ENCODE measurements around the gene TBX3.
A peak's percentile ranks its signal among the peaks of the same experiment; 100 is the strongest.

TBX3 gene

DNA sequence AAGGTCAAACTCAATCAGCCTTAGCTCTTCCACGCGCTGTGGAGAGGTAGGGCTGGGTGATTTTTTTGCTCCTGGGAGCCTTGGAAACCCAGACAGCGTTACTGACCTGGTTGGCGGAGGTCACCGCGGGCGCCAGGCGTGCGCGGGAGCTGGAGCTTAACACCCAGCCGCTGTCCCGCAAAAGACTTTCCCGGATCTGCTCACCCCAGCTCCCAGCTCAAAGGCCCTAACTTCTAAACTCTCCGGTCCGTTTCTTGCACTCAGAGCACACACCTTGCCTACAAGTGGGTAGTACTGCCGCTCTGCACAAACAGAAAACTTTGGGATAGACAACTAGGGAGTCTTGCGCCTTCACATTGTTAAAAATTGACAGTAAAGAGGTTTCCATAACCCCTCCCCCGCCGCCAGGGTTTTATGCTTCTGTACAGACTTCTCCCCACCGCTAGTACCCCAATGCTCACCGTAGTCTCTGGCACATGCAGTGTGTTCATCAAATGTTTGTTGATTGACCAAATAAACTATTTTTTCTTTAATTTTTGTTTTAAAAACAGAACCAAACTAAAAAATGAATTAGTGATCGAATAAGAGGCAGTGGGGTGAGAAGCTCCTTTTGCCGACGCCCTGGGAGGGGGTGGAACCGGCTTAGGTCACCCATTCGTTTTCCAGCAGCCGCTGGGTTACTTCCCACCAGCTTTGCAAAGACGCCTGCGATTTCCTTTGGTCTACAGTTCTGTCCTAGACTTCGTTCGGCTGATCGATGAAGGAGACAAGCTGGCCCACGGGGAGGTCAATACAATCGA lies 12.7 kb upstream of the TBX3 start:
- DNase-seq (ENCODE audit: low read depth) = no peak

DNA sequence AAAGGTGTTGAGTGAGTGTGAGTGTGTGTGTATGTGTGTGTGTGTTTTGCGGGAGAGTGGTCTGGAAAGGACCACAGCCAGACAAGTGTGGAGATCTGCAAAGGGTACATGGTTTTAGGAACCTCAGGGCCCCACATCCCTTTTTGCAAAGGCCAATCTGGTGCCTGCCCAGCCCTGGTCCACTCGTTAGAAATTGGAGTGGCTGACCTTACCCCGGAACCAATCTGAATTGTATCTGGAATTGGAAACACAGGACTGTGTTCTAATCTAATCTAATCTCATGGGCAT lies 11.3 kb upstream of the TBX3 start:
- no peak for DNase-seq (ENCODE audit: low read depth)

DNA sequence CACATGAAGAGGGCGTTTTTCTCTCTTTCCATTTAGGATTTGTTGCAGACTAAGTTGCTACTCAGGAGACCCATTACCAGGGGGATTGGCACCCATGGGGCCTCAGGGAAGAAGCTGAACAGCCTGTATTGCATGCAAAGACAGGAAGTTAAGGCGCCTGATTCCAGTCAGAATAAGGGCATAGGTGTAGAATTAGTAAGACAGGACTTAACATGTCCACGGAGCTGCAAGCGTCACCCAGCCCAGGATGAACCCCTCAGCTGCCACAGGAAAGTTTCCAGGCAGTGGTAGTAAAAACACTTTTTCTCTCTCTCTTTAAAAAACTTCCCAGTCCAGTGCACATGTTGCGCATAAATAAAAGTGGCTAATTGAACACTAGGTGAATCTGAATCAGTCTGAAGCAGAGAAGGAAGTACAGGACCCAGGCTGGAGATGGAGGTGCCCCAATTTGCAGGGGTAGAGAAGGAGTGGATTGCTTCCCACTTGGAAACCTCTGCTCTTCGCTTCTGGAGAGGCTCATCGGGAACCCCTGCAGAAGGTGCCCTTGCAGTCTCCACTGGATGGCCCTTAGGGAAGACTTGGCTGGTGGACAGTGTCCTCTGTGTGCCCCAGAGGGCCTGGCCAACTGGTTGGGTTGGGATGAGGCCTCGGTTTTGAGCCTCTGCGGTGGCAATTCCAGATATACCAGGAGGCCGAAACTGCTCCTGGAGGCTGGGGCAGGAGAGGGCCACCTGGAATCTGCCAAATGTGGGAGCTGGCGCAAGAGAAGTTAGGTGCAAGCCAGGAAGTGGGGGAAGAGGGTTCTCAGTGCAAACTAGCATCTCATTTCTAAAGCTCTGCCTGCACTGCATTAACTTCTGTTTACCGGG lies 10.7 kb upstream of the TBX3 start:
- DNase-seq (ENCODE audit: low read depth) = peak; percentile 30

DNA sequence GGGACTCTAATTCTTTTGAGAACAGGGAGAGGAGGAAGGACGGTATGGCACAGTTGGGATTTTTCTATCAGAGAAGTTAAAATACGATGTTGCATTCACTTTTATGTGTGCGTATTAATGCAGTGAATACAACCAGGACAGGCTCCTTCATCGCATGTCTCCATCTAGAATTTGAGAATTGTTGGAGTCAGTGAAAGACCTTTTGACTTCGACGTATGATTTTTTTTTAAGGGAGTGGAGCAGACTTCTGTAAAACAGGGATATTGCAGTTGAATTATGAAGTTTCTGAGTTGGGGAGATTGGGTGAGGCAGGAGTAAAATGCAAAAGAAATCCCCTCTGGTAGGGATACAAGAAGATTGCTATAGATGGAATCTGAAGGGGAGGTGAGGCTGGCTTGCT lies 9.6 kb upstream of the TBX3 start:
- peak; percentile 6 for DNase-seq (ENCODE audit: low read depth)

DNA sequence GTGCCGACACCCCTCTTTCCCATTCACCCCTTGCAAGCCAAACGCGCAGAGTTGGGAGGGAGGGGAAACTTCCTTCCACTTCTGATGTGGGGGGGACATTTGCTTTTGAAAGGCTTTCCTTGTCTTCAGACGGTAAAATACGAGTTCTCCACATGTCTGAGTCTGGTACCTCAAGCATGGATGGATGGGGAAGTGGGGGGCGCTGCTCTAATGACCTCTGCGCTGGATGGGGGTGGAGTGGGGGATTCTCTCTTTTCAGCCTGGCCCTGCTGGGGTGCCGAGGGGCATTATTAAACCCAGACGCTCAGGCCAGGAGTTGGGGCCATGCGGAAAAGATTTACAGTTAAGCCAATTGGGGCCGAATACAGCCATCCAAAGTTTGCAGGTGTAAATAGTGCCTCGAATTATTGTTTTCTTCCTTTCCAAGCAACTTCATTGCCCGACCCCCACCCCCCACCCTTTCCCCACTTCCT lies 9.1 kb upstream of the TBX3 start:
- no peak for DNase-seq (ENCODE audit: low read depth)

DNA sequence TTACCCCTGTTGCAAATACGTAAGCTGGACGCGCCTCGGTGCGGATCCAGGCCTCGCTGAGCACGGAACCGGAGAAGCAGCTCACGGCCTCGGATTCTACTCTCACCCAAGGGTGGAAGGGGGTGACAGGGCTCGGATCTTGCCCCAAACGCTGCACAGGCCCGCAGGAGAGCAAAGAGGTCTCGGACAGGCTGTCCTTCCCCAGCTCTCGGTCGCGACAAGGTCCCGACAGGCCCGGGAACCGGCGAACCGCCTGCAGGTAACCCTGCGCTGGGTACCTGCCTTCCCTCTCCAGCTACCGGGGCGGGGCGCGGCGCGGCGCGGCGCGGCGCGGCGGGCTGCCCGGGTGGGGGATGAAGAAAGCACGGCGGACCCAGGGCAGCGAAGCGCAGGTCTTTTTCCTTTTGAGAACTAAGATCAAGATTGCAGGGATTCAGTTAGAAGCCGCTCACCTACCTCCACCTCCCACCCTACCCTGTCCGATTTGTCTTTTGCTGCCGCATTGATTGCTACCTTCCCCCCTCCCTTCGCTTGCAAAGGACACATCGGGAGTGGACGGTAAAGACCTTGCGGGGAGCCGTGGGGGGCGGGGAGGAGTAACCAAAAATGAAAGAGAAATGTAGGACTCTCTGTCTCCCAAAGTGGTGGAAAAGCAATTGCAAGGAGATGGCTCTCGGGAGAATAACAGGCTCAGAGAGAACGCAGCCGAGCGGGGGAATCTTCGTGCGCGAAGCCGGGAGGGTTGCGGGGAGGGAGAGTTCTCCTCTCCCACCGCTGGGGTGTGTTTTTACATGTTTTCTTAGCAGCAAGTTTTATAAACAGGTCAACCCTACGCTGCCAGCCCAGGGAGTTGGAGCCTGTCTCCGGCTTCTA lies 8.4 kb upstream of the TBX3 start:
- peak; percentile 71 for DNase-seq (ENCODE audit: low read depth)

DNA sequence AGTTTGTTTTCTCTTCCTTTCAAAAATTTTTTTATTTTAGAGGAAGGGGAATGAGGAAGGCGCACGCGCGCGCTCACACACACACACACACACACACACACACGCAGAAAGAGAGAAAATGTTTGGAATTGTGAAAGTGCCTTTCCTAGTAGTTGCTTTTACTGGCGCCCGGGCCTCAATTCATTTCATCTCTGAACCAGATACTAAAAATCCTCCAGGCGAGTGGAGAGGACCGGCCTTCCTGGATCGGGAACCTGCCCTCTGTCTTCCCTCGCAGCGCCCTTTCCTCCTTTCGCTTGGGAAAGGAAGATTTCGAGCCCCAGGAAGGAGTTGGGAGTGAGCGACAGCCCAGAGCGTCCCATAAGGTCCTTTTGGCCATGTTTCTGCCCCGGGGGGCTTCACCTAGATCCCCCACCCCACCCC lies 7.8 kb upstream of the TBX3 start:
- DNase-seq (ENCODE audit: low read depth) = peak; percentile 72

DNA sequence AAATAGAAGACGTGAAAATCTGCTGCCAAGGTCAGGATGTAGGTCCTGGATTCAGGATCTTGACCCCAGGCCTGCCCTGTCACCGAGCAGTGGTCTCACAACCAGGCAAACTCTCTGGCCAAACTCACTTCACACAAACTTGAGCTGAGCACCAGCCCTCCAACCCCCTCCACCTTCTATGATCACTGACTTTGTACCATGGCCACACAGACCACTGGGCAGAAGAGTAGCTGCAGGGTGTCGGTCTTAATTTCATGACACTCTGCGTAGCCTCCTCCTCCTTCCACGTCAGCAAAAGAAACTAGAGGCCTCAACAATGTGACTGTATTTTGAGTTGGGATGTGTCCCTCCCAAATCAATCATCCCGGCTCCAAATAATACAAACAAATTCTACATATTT lies 7.2 kb upstream of the TBX3 start:
- DNase-seq (ENCODE audit: low read depth) = peak; percentile 64

DNA sequence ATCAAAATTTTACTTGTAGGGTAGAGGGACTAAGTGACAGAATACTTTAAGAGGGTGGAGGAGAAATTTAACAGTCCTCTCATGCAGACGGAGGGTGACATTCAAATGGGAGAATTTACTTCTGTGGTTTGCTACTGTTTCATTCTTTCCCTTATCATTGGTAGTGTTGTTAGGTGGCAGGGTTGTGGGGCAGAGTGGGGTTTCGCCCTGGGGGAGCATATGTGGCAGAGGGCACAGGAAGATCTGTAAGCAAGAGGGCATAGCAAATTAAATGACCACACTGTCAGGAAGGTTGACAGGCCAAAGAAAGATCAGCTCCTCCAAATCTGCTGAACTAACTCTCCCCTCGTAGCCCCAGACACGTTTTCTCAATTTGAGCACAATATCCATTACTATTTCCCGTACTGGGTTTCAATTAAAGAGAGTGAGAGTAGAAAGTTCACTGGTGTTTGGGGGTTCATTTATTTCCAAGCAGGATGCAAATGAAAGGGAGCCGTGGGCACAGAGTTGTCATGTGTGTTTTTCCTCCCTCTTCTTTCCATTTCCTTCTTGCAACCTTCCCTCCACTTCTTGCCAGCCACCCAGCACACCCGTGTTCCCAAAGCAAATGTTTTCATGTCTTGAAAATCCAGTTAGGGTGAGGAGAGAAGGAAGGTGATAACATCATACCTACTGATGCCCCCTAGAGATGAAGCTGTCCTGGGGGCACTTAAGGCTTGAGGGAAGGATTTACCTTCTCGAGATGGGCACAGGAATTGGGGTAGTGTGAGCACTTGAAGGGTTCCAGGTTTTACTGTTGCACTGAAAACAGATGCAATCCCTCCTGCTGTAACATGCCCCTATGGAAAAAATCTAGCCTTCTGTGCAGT lies 6.5 kb upstream of the TBX3 start:
- DNase-seq (ENCODE audit: low read depth) = peak; percentile 18

DNA sequence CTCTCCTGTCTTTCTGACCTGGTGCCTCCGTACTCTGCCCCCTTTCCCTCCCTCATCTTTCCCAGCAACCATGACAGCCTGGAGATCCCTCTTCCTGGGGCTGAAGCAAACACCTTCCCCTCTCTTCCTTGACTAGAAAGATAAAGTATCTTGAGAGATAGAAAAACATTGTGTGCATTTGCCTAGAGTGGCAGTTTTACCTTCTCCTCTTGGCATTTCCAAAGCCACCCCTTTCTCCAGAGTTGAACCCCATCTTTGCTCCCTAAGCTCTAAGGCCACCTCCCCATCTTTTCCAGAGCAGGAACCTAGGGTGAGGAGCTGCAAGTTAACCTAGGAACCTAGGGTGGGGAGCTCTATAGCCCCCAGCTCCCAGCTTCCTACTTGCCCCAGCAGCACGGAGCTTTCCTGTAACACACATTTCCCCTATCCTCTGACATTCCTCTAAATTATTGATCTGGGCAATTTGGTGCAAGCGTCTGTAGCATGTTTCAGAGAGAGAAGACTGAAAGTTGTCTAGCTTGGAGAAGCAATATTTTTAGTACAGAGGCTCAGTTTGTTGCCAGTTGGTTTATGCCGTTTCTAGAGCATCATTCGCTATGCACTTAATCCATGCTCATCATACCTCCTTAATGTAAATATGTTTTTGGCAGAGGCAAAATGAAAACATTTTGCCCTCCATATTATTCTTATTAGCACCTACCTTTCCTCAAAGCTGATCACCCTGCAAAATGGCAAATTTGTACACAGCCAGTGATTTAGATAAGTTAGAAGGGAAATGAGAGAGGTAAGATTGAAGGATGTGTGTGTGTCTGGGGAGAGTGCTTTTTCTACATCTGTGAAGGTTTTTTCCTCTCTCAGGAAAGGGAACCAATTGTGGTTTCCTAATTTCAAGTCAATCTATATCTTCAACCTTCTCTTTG lies 5.4 kb upstream of the TBX3 start:
- no peak for DNase-seq (ENCODE audit: low read depth)

DNA sequence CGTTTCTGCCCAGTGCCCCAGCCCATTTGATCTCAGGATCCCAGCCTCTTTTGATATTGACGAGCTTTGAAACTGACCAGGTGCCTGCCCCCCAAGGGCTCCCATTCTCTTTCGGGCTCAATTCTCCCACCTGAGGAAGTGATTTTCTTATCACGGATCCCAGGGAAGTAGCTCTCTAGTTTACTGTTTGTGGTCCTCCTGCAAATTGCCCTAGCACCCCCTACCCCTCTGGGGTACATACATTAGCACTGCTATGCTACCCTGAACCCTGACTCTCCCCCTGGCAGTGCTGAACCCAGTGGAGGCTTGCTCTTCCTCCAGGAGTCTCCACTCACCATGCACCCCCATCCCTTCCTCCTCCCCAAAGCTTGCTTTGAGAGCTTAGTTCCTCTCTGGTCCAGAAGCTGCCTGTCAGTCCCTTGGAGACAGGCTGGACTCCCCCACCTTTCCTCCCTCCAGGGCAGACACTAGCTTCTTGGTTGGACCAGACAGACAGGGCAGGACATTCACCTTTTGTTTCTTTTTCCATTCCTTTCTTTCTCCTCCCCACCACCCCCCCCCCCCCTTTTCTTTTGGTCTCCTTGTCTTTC lies 4.4 kb upstream of the TBX3 start:
- DNase-seq (ENCODE audit: low read depth) = peak; percentile 41

DNA sequence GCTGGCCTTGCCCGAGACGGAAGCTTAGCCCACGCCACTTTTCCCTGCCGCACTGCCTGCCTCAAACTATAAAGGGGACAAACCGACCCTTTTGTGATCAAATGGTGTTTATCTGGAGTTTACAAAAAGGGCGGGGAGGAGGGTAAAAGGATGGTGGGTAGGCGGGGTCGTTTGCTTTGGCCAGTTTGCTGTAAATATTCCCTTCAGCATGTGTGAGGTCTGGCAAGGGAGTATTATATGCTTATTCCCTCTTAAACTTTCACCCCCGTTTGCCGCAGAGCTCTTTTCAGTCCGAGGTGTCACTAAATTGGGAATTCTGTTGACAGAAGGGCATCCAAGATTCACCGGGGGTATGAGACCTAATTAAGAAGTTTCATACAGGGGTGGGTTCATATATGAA lies 3.8 kb upstream of the TBX3 start:
- peak; percentile 31 for DNase-seq (ENCODE audit: low read depth)

DNA sequence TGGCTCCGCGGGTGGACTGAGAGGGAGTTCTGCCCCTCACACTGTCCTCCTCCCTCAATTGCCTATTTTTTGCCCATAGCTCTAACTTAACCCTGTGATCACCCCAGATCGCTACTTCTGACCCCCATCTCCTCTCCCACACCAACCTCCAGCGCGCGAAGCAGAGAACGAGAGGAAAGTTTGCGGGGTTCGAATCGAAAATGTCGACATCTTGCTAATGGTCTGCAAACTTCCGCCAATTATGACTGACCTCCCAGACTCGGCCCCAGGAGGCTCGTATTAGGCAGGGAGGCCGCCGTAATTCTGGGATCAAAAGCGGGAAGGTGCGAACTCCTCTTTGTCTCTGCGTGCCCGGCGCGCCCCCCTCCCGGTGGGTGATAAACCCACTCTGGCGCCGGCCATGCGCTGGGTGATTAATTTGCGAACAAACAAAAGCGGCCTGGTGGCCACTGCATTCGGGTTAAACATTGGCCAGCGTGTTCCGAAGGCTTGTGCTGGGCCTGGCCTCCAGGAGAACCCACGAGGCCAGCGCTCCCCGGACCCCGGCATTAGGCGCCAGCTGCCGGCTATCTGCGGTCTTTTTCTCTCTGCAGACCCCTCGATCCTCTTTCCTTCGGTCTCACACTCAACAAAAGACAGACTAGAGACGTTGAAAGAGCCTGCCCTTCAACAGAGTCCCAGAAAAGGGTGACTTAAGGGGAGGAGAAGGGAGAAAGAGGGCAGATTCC lies 3.0 kb upstream of the TBX3 start:
- peak; percentile 58 for DNase-seq (ENCODE audit: low read depth)

DNA sequence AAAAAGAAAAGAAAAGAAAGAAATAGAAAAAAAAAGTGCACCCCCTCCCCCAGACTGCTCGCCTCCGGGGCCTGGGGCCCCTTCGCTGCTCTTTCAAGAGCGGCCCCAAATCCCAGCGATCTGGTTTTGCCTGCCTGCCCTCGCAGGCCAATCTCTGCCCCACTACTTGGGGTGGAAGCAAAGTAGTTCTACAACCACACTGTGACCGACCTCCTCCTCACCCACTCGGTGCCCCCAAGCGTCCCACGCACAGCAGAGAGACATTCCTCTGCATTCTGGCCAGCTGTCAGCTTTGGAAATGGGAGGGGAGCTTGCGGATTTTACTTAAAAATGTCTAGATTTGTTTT lies 2.4 kb upstream of the TBX3 start:
- DNase-seq (ENCODE audit: low read depth) = peak; percentile 64

DNA sequence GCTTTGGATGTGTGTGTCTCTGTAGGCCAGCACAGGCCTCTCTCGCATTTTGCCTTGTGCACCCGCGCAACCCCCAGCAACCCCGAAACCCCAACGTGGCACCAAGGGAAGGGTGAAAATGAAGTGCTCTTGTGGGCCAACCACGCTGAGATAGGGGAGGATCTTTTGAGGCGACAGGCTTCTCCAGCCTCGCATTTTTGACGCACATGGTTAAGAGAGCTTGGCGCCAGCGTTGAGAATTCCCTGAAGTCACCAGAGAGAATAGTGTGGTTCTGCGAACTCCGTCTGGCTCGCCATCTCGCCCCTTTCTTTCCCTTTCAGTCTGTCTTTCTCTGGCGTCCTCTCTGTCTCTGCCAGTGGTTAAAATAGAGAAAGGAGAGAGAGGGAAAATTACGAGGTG lies 1.9 kb upstream of the TBX3 start:
- peak; percentile 87 for DNase-seq (ENCODE audit: low read depth)

DNA sequence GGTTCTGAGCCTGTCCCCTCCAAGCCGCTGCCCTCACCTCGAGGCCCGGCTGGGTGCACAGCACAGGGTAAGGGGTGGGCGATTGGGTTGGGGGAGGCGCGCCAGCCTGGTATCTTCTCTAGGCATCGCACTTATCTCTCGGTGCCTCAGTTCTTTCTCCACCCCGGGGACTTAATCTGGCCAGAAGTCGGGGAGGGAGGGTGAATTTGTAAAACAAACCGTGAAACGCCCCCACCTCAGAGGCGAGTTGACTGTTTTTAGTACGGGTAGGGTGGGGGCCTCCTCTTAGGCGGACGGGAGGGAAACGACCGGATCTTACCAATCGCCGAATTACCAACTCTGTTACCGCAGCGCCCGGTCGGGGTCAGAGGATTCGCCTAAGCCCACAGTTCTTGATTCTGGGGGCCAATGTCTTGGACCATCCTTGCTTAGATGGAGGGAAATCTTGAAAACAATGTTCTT lies 1.4 kb upstream of the TBX3 start:
- DNase-seq (ENCODE audit: low read depth) = peak; percentile 51

DNA sequence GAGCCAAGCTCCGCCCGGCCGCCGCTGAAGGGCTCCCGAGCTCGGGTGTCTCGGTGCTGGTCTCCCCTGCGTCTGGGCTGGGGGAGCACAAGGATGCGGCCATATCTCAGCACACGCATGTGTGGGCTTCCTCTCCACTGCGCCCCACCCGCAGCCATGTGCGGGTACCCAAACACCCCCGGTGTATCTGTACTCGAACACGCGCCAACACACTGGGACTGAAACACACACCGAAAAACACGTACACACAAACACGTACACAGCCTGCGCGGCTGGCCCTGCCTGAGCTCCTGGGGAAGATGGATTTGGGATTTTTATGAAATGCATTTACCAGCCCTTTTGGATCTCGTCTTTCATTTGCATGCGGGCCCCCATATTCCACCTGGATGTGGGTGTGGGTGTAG lies 897 bp upstream of the TBX3 start:
- no peak for DNase-seq (ENCODE audit: low read depth)

DNA sequence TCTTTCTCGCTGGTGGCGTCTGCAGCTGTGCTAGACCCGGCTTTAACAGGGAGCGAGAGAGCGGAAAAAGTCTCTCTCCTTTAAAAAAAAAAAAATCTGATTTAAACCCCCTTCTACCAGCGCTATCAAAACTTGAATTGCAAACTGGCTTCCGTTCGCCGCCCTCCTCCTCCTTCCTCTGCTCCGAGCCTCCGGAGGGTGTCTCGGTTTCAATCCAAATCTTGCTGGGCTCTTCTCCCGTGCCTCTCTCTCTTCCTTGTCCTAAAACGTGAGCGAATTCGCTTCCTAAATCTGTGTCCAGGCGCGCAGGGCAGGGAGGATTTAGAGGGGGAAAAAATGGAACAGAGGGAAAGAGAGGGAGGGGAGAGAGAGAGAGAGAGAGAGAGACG lies 272 bp downstream of the TBX3 start:
- DNase-seq (ENCODE audit: low read depth) = no peak

Measured in EH (cell line).